Stromal cell of bone marrow (primary cell): ENCODE data around the gene LDLRAP1.

ENCODE experiments used
- DNase-seq: peaks from one replicate; pipeline ENCODE4 v3.0.0-alpha.2; 2012; ENCODE audit warnings: low read depth

LDLRAP1 gene

DNA sequence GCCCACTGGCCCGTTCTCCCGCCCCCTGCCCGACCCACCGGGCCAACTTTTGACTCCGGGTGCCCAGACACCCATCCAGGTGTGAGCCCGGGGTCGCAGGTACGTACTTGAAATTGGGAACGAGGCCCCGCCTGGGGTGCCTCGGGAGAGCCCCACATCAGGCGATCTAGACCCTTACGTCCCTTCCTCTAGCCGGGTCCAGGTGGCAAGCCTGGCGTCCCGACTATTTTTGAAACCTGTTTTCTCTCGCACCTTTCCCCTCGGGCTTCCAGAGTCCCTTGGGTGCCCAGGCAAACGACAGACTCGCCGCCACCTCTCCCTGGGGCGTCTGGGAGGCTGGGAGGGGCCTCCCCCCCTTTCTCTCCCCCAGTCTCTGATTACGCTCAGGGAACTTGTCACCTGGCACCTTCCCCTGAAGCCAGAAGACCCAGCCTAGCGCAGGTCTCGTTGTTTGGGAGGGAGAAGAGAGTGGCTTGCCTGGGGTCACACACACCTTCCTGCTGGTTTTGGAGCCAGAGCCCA, 898 bp downstream of the LDLRAP1 start:
- no peak for DNase-seq

DNA sequence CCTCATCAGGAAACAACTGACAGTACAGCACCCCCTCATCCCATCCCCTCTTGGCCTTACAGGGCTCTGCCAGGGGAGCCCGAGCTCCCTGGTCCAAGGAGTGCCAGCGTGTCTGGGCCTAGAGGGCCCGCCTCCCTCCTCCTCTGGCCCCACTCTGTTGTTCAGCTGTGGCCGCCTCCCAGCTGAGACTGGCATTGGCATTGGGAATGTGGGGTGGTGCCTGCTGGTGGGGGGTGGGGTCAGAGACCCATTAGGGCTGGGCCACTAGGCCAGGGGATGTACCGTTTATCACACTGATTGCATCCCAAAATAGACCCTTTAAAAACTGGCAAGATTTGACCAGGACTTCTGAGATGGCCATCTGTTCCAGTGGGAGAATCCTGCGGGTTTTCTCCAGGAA, 1.4 kb downstream of the LDLRAP1 start:
- DNase-seq, result no peak

- DNase-seq, result no peak
Observed at GRCh38 chr1:25545767-25546166, 2.4 kb downstream of the LDLRAP1 start.

DNA sequence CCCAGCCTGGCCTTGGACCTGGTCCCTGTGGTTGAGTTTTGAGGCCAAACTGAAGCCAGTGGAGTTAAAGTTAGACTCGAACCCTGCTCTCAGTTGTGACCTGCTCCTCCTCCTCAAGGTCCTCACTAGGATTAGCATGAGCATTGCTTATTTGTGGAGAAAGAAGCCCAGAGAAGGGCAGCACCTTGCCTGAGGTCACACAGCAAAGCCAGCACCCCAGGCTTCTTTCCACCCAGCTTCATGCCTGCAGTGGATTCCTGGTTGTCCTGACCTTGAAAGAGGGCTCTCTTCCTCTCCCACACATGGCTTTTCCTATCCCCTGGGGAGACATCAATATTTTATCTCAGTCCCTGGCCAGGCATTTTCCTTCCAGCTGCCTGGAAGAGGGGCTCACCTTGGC, 2.8 kb downstream of the LDLRAP1 start:
- DNase-seq, result no peak

GRCh38 chr1:25548601-25549000, 5.2 kb downstream of the LDLRAP1 start:
- no peak for DNase-seq

GRCh38 chr1:25549273-25550154, 6.1 kb downstream of the LDLRAP1 start:
- no peak for DNase-seq

DNA sequence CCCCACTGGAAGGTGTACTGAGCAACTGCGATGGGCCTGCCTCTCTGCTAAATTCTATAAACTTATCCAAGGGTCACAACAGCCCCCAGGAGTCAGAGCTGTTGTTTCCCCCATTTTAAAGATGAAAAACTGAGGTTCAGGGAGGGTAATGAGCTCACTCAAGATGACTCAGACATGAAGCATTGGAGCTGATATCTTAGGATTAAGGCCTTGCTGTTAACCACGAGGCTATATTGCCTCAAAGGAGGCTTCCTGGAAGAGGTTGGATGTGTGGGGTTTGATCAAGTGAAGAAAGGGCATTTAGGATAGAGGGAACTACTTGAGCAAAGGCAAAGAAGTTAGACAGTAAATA, 6.7 kb downstream of the LDLRAP1 start:
- DNase-seq, result no peak

GRCh38 chr1:25550683-25551310, 7.4 kb downstream of the LDLRAP1 start:
- no peak for DNase-seq

DNA sequence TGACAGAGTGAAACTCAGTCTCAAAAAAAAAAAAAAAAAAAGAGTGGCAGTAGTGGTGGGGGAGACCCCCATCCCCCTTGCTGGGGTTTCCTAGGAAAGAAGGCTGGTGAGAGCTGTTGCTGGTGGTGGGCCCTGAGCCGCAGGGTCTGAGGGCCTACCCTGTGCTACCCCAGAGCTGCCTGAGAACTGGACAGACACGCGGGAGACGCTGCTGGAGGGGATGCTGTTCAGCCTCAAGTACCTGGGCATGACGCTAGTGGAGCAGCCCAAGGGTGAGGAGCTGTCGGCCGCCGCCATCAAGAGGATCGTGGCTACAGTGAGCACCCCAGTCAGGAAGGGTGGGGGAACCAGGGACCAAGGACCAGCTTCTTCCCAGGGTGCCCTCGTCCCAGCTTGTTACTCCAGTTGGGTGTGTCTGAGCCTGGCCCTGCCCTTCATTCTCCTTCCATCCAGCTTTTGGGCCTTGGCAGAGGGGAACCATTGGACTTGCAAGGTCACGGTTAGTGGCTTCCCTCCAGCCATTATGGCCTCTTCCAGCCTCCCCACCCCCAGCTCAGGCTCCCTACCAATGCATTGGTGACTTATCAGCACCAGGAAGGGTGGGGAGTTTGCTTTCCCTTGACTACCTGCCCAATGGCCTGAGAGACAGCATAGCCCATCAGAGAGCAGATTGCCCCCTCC, 10.5 kb downstream of the LDLRAP1 start:
- DNase-seq, result no peak

DNA sequence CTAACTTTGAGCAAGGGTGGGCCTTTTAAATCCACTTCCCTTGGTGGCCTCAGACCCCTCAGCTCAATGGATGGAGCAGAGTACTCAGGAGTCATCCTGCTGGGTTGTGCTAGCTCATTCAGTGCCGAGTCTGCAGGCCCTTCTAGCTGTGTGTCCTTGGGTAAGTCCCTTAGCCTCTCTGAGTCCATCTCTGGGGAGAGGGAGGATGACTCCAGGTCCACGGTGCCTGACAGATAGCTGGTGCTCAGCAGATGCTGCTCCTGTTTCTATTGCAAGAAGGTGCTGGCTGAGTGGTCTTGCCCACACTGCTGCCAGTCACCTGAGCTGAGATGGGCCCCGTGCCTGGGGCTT, 11.0 kb downstream of the LDLRAP1 start:
- DNase-seq, result no peak

DNA sequence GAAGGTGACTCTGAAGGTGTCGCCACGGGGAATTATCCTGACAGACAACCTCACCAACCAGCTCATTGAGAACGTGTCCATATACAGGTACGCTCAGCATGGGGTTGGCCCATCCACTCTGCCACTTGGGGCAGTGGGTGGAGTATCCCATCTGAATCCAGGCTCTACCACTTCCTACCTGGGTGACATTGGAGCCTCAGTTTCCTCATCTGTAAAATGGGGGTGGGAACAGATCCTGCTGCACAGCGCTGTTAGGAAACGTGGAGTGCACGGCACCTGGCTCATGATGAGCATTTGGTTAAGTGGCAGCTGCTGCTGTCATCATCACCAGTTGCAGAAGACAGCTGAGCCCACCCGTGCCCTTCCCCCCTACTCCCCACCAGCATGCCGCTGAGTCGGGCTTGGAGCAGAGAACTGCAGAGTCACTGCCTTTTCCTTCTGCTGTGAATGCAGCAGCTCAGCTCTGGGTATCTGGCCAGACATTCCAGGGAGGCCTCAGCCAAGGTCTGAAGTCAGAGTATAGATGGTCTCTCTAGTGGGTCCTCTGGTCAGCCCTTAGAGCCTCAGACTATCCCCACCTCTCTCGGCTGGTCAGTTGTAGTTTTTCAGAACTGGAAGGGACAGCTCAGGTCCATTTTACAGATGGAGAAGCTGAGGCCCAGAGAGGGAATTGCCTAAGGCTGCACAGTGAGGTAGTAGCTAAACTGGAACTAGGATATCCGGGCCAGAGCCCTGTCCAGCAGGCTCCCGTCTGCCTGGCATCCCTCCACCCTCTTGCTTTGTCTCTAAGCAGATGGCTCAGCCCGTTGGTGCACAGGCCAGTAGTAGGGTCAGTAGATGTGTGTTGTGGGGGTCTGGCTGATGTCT, 11.7 kb downstream of the LDLRAP1 start:
- DNase-seq, result no peak

- DNase-seq, result no peak
Observed at GRCh38 chr1:25555753-25556092, 12.3 kb downstream of the LDLRAP1 start.

- DNase-seq, result no peak
Observed at GRCh38 chr1:25556132-25556670, 12.8 kb downstream of the LDLRAP1 start.

- no peak for DNase-seq
Observed at GRCh38 chr1:25556791-25557476, 13.5 kb downstream of the LDLRAP1 start.

GRCh38 chr1:25557543-25557942, 14.1 kb downstream of the LDLRAP1 start:
- no peak for DNase-seq

DNA sequence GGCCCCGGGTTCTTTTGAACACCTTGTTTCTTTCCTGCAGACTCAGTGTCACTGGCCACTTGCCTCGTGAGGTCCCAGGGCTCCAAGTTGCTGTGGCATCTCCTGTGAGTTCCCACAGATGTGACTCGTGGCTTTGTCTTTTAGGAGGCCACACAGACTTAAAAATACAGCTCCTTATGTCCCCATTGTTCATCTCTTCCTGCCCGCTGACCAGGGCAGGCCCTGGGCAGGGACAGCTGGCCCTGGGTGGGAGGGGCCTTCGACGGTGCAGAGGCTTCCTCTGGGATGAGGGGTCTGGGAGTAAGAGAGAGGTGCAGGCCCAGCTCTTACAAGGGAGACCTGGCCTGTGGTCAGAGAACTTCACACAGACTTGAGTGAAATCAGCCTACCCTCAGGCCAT, 15.6 kb downstream of the LDLRAP1 start:
- DNase-seq, result no peak

DNA sequence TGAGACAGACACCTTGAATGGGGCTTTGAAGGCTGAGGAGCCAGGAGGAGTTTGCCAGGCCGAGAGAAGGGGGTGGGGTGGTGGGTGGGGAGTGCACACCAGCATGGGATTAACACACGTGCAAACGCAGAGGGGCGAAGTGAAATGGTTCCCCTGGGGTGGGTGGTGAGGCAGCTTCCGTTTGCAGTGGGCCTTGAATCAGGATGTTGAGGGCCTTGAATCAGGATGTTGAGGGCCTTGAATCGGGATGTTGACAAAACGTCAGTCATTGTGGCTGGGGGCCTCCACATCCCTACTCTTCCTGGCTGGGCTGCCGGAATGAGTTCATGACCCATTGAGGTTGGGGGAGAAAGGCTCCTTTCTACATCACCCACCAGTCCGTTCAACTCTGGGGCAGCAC, 16.6 kb downstream of the LDLRAP1 start:
- no peak for DNase-seq

DNA sequence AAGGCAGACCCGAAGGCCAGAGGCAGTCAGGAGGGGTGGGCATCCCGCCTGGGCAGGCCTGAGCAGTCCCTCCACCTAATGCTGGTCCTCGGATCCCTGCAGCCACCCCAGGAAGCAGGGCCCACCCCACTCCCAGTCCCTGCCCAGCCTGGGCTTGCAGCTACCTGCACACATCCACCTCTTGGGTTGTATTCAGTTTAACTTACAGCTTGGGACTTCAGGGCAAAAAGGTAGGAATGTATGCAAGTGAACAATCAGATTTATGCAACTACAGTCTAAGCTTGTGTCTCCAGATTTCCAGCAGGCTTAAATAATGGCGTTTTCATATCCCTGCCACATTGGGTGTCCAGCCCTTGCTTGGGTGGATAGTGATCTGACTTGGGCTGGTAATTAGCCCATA, 17.4 kb downstream of the LDLRAP1 start:
- DNase-seq, result no peak

DNA sequence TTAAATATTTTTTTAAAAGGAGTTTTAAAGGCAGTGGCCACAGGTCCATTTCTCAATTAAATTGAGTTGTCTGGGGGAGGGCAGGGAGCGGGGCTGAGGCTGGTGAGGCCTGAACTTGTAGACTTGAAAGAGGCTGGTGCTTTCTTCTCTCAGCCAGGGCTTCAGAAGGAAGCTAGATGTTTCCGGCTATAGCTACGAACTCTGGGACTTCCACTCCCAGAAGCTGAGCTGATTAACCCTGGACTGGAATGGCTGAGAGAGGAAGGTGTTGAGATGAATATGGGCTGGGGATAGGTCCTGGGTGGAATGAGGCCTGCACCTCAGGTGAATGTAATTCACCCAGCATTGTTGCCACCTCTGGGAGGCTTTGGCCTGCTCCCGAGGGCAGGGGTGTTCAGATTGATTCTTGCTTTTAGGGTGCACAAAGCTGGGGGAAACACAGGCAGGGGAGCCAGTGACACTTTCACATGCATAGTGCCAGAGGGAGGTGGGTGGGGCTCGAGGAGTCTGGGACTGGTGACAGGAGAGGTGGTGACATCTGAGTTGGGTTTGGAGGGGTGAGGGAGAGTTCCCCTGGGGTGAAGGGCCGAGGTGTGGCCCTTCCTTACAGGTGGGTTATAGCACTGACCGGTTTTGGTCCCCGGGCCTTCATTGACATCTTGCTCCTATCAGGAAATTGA, 18.2 kb downstream of the LDLRAP1 start:
- DNase-seq, result no peak

DNA sequence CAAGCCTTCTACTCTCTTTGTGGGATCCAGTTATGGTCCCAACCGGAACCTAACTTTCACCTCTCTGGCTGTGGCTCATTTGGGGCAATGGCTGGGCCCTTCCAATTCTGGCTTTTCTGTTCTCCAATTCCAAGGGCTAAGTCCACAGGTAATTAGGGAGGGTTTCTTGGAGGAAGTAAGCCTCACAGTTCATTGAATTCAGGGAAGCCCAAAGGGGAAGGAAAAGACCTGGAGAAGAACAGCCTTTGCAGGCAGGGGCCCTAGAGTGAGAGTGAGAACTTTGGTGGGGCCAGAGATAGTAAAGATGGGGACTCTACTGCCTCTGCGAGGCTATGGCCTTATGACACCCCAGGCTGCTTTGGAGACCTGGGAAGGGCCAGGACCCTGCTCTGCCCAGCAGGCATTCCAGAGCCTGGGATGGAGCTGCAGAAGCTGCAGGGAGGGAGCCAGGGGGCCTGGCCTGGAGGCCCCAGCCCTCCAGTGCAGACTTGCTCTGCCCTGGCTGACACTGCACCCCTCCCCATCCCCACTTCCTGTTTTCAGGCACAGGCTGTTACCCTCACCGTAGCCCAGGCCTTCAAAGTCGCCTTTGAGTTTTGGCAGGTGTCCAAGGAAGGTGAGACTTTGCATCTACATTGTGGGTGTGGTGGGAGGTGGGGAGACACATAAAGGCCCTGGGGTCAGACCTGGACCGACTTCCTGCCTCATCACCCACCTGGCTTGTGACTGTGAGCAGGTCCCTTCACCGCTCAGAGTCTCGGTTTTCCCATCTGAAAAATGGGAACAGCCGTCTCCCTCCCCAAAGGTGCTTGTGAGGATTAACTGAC, 18.9 kb downstream of the LDLRAP1 start:
- no peak for DNase-seq
